HPDE6-E6E7 (cell line): ENCODE data around the gene MCAT.

Source experiments
- DNase-seq: peaks from one replicate; pipeline ENCODE4 v3.0.0; 2011; ENCODE audit warnings: missing footprints; ENCODE audit errors: extremely low spot score

Gene MCAT

DNA sequence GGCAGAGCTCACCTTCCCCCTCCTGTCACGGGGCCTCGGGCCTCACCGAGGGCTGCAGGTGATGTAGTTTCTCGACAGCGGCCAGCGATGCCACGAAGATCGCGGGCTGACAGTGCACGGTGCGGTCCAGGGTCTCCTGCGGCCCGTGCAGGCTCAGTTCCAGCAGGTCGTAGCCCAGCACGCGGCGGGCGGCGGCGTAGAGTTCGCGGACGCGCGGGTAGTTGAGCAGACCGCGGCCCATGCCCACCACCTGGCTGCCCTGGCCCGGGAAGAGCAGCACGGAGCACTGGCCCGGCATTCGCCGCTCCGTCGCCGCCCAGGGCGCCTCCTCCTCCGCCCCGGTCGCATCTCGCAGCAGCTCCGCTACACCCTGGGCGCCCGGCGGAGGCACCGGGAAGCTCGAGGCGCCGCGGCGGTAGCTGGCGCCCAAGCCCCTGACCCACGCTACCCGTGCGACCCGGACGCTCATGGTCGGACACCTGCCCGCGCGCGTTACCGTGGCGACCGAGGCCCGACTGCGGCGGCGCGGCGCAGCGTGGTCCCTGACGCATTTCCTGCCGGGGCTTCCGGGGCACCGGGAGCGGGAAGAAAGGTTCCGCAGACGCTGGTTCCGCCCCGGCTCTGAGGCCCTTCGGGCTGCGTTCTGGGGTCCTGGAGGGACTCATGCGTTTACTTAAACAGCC lies at the start of gene MCAT:
Gene MCAT (minus strand): TSS at position 519 of the 683 bp plus-strand sequence. CDS start 50 bp downstream, at position 469.
- peak; percentile 72 for DNase-seq

GRCh38 chr22:43191831-43192230 lies 48.6 kb upstream of the MCAT start:
- no peak for DNase-seq

- no peak for DNase-seq
Observed at GRCh38 chr22:43188829-43189545, 45.8 kb upstream of the MCAT start.

DNA sequence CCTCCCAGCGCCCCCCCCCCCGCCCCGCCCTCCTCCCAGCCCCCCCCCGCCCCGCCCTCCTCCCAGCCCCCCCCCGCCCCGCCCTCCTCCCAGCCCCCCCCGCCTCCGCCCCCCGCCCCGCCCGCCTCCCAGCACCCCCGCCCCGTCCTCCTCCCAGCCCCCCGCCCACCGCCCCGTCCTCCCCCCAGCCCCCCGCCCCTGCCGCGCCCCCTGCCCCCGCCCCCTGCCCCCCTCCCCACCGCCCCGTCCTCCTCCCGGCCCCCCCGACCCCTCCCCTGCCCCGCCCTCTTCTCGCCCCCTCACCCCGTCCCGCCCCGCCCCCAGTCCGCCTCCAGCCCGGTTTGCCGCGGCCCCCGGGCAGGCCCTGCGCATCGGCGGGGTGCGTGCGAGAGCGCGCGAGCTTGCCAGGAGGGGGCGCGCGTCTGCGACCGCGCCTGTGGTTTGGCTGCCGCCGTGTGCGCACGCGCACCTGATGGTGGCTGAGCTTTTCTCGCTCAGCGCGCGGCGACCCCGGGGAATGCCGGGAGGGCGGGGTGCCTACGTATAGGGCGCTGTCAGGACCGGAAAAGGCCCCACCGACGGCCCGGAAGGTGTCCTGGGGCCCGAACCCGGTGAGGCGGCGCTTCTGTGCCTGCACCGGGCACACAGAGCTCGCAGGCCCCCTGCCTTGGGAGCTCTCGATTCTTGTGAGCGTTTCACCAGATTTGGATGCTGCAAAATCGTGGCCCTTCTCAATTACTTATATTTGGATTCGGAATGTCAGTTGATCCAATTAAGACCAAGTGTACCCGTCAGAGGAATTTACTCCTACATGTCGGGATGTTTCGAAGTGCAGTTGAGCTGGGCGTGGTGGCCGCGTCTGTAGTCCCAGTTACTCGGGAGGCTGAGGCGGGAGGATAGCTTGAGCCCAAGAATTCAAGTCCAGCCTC lies 44.2 kb upstream of the MCAT start:
- peak; percentile 93 for DNase-seq

- no peak for DNase-seq
Observed at GRCh38 chr22:43186272-43187170, 43.3 kb upstream of the MCAT start, which contains the start of gene TTLL12. Gene TTLL12 (minus strand): TSS chr22:43187134. CDS start chr22:43187069, 65 bp downstream.

DNA sequence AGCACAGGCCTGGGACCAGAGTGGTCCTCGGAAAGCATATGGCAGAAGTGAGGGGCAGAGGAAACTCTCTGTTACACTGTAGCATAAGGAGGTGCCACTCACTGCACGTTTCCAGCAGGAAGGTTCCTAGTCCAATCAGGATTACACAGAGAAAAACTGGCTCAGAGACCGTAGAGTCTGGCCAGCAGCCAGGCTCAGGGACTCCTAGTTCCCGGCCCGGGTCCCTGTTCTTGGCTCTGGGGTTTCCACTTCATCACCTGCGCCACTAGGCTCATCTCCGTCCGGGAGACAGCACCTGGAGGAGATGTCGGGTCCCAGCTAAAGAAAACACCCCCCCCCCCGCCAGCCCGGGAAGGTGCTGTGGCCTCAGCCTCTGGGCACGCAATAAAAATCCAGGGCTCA lies 42.7 kb upstream of the MCAT start:
- DNase-seq: no peak

GRCh38 chr22:43183496-43184277 lies 40.5 kb upstream of the MCAT start:
- no peak for DNase-seq

DNA sequence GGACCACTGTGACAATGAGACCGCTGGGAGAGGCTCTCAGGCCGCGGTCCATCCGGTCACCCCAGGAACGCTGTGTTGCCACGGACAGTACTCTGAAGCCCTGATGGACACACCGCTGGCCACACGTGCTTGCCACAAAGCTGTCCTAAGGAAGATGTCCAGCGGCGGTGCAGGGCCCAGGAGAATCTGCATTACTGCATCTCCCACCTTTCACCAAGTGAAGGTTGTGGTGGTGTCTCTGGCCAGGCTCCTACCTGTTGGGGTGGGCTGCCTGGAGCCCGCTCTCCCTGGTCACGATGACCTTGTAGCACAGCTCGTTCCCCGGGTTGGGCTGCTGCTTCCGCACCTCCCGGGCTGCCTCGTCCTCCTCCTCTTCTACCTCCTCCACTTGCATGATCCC lies 39.5 kb upstream of the MCAT start:
- DNase-seq: no peak

DNA sequence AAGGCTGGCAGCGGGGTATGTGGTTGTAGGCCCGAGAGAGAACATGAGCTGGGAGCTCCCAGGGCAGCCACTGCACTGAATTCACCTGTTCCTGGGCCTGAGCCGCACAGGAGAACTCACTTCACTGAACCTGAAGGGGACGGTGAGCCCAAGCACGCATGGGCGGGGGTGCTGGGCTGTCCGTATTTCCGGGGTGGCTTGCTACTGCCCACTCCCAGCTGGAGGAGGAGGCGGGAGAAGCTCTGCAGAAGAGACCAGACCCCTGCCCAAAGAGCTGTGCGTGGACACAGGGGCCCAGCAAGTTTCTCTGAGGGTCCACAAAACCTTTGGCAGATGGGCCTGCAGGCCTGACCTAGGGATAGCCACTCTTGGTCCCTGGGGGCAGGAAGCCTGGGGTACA lies 38.9 kb upstream of the MCAT start:
- no peak for DNase-seq

- DNase-seq: no peak
Observed at GRCh38 chr22:43181321-43182076, 38.3 kb upstream of the MCAT start.

DNA sequence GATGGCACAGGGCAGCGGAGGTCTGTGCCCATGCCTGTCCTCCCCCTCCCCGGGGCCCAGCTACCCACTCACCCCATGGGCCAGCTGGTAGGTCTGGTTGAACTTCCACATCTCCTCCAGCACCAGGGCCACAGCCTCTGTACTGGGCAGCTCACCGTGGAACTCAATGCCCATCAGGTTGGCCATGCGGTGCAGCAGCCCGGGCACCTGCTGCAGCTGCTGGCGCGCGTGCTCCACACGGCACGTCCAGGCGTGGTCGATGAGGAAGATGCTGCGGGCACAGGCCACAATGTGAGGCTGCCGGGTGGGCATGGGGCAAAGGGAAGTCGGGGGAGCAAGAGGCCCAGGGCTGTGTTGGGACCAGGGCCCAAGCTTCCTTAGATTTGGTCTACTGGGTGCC lies 37.5 kb upstream of the MCAT start:
- no peak for DNase-seq

DNA sequence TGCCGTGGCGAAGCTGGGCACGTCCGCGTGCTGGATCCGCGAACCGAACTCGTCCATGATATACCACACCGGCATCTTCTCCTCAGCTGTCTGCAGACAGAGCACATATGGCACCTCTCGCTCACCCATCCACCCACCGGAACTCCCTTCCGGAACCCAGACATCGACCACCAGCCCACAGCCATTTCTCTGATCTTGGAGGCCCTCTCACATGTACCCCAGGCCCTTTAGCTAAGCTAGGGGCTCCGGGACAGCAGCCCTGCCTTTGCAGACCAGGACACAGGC lies 36.7 kb upstream of the MCAT start:
- DNase-seq: no peak

DNA sequence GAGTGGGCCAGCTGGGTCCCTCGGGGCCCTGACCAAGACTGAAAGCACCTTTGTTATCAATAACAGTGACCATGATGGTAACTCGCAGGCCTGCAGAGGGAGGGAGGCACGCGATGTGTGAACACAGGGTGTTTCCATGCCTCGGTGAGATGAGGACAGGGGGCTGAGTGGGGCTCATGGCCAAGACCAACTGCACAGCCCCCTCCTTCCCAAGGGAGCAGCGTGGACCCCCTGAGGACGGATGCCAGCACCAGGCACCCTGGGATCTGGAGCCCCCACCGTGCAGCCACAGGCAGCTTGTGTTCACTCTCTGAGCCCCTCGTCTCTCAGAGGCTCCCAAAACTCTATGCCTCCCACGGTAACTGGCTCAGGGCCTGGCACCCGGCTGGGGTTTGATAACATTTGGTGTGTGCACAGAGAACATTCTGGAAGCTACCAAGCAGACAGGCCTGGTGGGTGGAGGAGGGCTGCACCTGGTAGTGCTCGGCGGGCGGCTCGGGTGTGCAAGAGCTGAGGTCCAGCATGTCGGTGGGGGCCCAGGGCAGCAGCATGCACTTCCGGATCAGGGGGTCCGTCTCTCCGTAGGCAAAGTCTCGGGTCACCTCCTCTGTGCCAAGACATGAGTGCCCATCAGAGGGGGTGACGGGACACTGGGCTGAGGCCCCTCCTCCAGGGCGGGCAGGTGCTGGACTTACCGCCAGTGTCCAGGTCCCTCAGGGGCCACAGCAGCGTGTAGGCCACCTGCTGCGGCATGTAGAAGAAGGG lies 36.1 kb upstream of the MCAT start:
- no peak for DNase-seq

- DNase-seq: no peak
Observed at GRCh38 chr22:43177479-43177878, 34.3 kb upstream of the MCAT start.

GRCh38 chr22:43176090-43176489 lies 32.9 kb upstream of the MCAT start:
- DNase-seq: no peak

DNA sequence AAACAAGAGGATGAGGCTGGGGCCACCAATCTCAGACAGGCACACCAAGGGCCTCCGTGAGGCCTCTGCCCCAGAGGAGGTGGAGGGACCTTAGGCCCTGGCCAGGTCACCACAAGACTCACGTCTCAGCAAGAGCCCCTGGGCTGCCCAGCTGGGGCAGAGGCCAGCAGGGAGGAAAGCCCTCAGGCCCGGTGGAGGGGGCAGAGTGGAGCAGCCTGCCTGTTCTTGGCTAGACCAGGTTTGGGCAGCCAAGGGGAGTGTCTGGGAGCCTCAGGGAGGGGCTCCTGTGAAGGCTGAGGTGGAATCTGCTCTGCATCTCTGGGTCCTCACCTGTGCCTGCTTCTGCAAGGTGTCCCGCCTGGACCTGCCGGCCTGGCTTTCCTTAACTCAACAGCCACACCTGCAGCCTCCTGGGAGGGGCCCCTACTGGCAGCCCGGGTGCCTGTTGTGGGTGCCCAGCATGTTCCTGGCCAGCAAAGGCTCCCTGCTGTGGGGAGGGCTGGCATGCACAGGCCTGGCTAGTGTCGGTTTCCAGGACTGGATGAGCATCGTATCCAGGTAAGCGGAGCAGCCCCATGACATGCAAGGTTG lies 31.8 kb upstream of the MCAT start:
- DNase-seq: no peak

- no peak for DNase-seq
Observed at GRCh38 chr22:43173976-43174720, 30.9 kb upstream of the MCAT start.

GRCh38 chr22:43173566-43173965 lies 30.4 kb upstream of the MCAT start:
- DNase-seq: no peak
